Mesodermal cell (in vitro differentiated cells): ENCODE results near the gene PLPP3.

Source experiments
- H3K27ac ChIP-seq: 2 replicates; pipeline ENCODE4 v1.7.0; 2013; ENCODE audit warnings: mild to moderate bottlenecking, low read depth, low read length, moderate library complexity; ENCODE audit not compliant: severe bottlenecking
- H3K36me3 ChIP-seq: 2 replicates; pipeline ENCODE4 v1.7.1; 2013; ENCODE audit warnings: mild to moderate bottlenecking, low read length, moderate library complexity; ENCODE audit not compliant: control insufficient read depth, insufficient read depth
- H3K4me1 ChIP-seq: one replicate; pipeline ENCODE4 v1.7.1; 2013; ENCODE audit warnings: mild to moderate bottlenecking, low read length; ENCODE audit not compliant: insufficient read depth, control insufficient read depth, poor library complexity, severe bottlenecking
- H3K4me3 ChIP-seq: 2 replicates; pipeline ENCODE4 v1.7.0; 2013; ENCODE audit warnings: low read length, control low read depth, mild to moderate bottlenecking; ENCODE audit not compliant: insufficient read depth, poor library complexity, severe bottlenecking; ENCODE audit errors: extremely low read depth
- H3K9me3 ChIP-seq: 2 replicates; pipeline ENCODE4 v1.7.1; 2013; ENCODE audit warnings: mild to moderate bottlenecking, low read length, moderate library complexity; ENCODE audit not compliant: control insufficient read depth
- WGBS, 2 experiments: methylation state at CpG; one replicate each; pipeline ENCODE4 v1.1.5; 2013; ENCODE audit warnings: missing lambda C conversion rate in 2 of 2; ENCODE audit not compliant: insufficient coverage in 2 of 2; 5-methylcytosine and 5-hydroxymethylcytosine counted together

The PLPP3 gene

GRCh38 chr1:56461158-56462127, 117.9 kb downstream of the PLPP3 start:
- Histone ChIP-seq H3K4me3 (no peak overlapping the region), H3K4me1 (peaks cover 6% of the 10 kb centered on the region), H3K27ac (no peak overlapping the region), H3K36me3 (no peaks in the 10 kb centered on the region), H3K9me3 (no peaks in the 10 kb centered on the region)
- 76 to 81% methylated on average over 8 to 9 of the region's 12 CpGs for WGBS, 2 experiments

- H3K36me3 ChIP-seq: no peaks in the 10 kb centered on the region
- H3K27ac ChIP-seq: no peak overlapping the region
- 88 to 95% methylated on average over 2 of the region's 4 CpGs for WGBS, 2 experiments
- H3K9me3 ChIP-seq: no peaks in the 10 kb centered on the region
- H3K4me3 ChIP-seq: no peak overlapping the region
- peaks cover 6% of the 10 kb centered on the region for H3K4me1 ChIP-seq
These were observed 120.1 kb downstream of the PLPP3 start for GRCh38 chr1:56459260-56459659.

- Histone ChIP-seq H3K36me3 (no peaks in the 10 kb centered on the region), H3K9me3 (no peaks in the 10 kb centered on the region), H3K4me1 (peaks cover 6% of the 10 kb centered on the region), H3K4me3 (no peak overlapping the region), H3K27ac (no peak overlapping the region)
- 93 to 94% methylated on average over 7 of the region's 10 CpGs for WGBS, 2 experiments
These were observed 121.5 kb downstream of the PLPP3 start for GRCh38 chr1:56457756-56458375.

- Histone ChIP-seq H3K36me3 (no peaks in the 10 kb centered on the region), H3K9me3 (no peaks in the 10 kb centered on the region), H3K27ac (peak overlapping the region; percentile 46), H3K4me3 (no peak overlapping the region), H3K4me1 (peaks cover 11% of the 10 kb centered on the region)
- WGBS, 2 experiments: 79 to 80% methylated on average over 10 to 11 of the region's 12 CpGs
These were observed 122.8 kb downstream of the PLPP3 start for GRCh38 chr1:56456435-56457101.

- Histone ChIP-seq H3K9me3 (no peaks in the 10 kb centered on the region), H3K4me1 (peaks cover 16% of the 10 kb centered on the region)
- WGBS, 2 experiments: 49 to 65% methylated on average over 7 to 8 of the region's 10 CpGs
These were observed 125.8 kb downstream of the PLPP3 start for GRCh38 chr1:56453417-56454078.

GRCh38 chr1:56453016-56453415, 126.3 kb downstream of the PLPP3 start:
- WGBS, 2 experiments: 43% methylated on average over 2 of the region's 4 CpGs; no CpG with 5 or more reads in 1 of the 2 experiments
- Histone ChIP-seq H3K9me3 (no peaks in the 10 kb centered on the region), H3K4me1 (peaks cover 15% of the 10 kb centered on the region), H3K27ac (peak overlapping the region; percentile 10), H3K36me3 (no peaks in the 10 kb centered on the region), H3K4me3 (no peak overlapping the region)

More at GRCh38 chr1:56453417-56454078, 125.8 kb downstream of the PLPP3 start:
- H3K4me3 ChIP-seq: no peak overlapping the region
- H3K27ac ChIP-seq: peak overlapping the region; percentile 10
- no peaks in the 10 kb centered on the region for H3K36me3 ChIP-seq

GRCh38 chr1:56452027-56453011, 127.0 kb downstream of the PLPP3 start:
- peaks cover 10% of the 10 kb centered on the region for H3K4me1 ChIP-seq
- 48 to 85% methylated on average over 2 to 3 of the region's 3 CpGs for WGBS, 2 experiments
- H3K27ac ChIP-seq: no peak overlapping the region
- H3K4me3 ChIP-seq: no peak overlapping the region
- no peaks in the 10 kb centered on the region for H3K36me3 ChIP-seq
- no peaks in the 10 kb centered on the region for H3K9me3 ChIP-seq

GRCh38 chr1:56451491-56451890, 127.9 kb downstream of the PLPP3 start:
- Histone ChIP-seq H3K4me3 (no peak overlapping the region), H3K9me3 (no peaks in the 10 kb centered on the region), H3K27ac (no peak overlapping the region), H3K4me1 (peaks cover 10% of the 10 kb centered on the region), H3K36me3 (no peaks in the 10 kb centered on the region)
- WGBS, 2 experiments: 89 to 100% methylated on average over 3 of the region's 5 CpGs

GRCh38 chr1:56450004-56450666, 129.2 kb downstream of the PLPP3 start:
- Histone ChIP-seq H3K36me3 (no peaks in the 10 kb centered on the region), H3K9me3 (no peaks in the 10 kb centered on the region), H3K4me1 (peaks cover 15% of the 10 kb centered on the region), H3K4me3 (no peak overlapping the region), H3K27ac (no peak overlapping the region)
- 58 to 61% methylated on average over 3 to 4 of the region's 4 CpGs for WGBS, 2 experiments
